ENCODE results near the gene KAT7.

Gene KAT7

GRCh38 chr17:49809056-49809455 is 20.6 kb downstream of the KAT7 start:
- FAIRE-seq (no peak), DNase-seq (ENCODE audit: insufficient read length, low spot score) (no peak)
- TF ChIP-seq CTCF (IDR thresholded peaks at IDR 0.05; ENCODE audit: insufficient read depth, missing control alignments), result no peak

GRCh38 chr17:49814781-49815529 is 26.5 kb downstream of the KAT7 start:
- no peak for DNase-seq (ENCODE audit: insufficient read length, low spot score)
- no peak for FAIRE-seq
- no peak for TF ChIP-seq CTCF (IDR thresholded peaks at IDR 0.05; ENCODE audit: insufficient read depth, missing control alignments)

GRCh38 chr17:49815761-49816281 is 27.3 kb downstream of the KAT7 start:
- FAIRE-seq (no peak), DNase-seq (ENCODE audit: insufficient read length, low spot score) (no peak)
- no peak for TF ChIP-seq CTCF (IDR thresholded peaks at IDR 0.05; ENCODE audit: insufficient read depth, missing control alignments)

- no peak for FAIRE-seq
- no peak for DNase-seq (ENCODE audit: insufficient read length, low spot score)
- TF ChIP-seq CTCF (IDR thresholded peaks at IDR 0.05; ENCODE audit: insufficient read depth, missing control alignments), result no peak
These were observed 29.5 kb downstream of the KAT7 start for GRCh38 chr17:49817993-49818392.

- TF ChIP-seq CTCF (IDR thresholded peaks at IDR 0.05; ENCODE audit: insufficient read depth, missing control alignments), result no peak
- DNase-seq (ENCODE audit: insufficient read length, low spot score), result no peak
- no peak for FAIRE-seq
These were observed 30.7 kb downstream of the KAT7 start for GRCh38 chr17:49819138-49819537.

- DNase-seq (ENCODE audit: insufficient read length, low spot score) (no peak), FAIRE-seq (no peak)
- TF ChIP-seq CTCF (IDR thresholded peaks at IDR 0.05; ENCODE audit: insufficient read depth, missing control alignments), result no peak
These were observed 31.2 kb downstream of the KAT7 start for GRCh38 chr17:49819651-49820050.

- FAIRE-seq, result peak; percentile 94
- TF ChIP-seq CTCF (IDR thresholded peaks at IDR 0.05; ENCODE audit: insufficient read depth, missing control alignments), result no peak
- no peak for DNase-seq (ENCODE audit: insufficient read length, low spot score)
These were observed 32.3 kb downstream of the KAT7 start for GRCh38 chr17:49820773-49821172.

Measured in D721Med (cell line).